NCI-H1105 (cell line): ENCODE data around the gene ACTN1.

Experiments
- DNase-seq: peaks from one replicate; lab custom pipeline; 2025; lab: John Stamatoyannopoulos, UW

The ACTN1 gene

GRCh38 chr14:68824207-68824516 is 154.9 kb downstream of the ACTN1 start:
- DNase-seq, result no peak
